ENCODE data around the gene PIP5K1B. TPM values are rescaled to one million over a fixed set of nuclear protein-coding genes. Genes with fewer than 3 reads are reported as not detected.

PIP5K1B gene
- total and polyA plus RNA-seq, 2 donors (not counting 1 experiment from before 2014, with no cell fraction given) = 11.8 to 24.1 TPM

- WGBS (ENCODE audit: insufficient coverage) = 81% methylated on average over 3 of the region's 4 CpGs
- Histone ChIP-seq H3K27me3 (replicated peaks in 1 of 4; ENCODE audit: control extremely low read depth in 1 of 4, control insufficient read depth in 3 of 4, insufficient read depth in 4 of 4, low read length in 3 of 4) (no peaks in the 10 kb centered on the region), H3K9me3 (ENCODE audit: control extremely low read depth in 1 of 3, control insufficient read depth in 2 of 3, insufficient read depth in 1 of 3, low read length in 2 of 3) (no peaks in the 10 kb centered on the region), H3K4me1 (ENCODE audit: control insufficient read depth in 2 of 2, insufficient read depth in 2 of 2, low read length in 2 of 2) (peaks cover 9 to 23% of the 10 kb centered on the region in 2 donors), H3K4me3 (ENCODE audit: control extremely low read depth in 1 of 5, extremely low read depth in 1 of 5, insufficient read depth in 1 of 5, low read depth in 2 of 5, low read length in 4 of 5) (no peak overlapping the region), H3K4me2 (replicated peaks; ENCODE audit: low read depth, low read length, poor library complexity, severe bottlenecking) (no peak overlapping the region), H3K79me2 (ENCODE audit: control insufficient read depth, insufficient read depth, low read length) (peaks cover 98% of the 10 kb centered on the region), H4K20me1 (ENCODE audit: control insufficient read depth, insufficient read depth, low read length, poor library complexity, severe bottlenecking) (peaks cover 69% of the 10 kb centered on the region), H2AFZ (ENCODE audit: insufficient read depth, low read depth, low read length, poor library complexity, severe bottlenecking) (no peak overlapping the region), H3K9ac (ENCODE audit: low read length) (no peak overlapping the region), H3K36me3 (replicated peaks in 1 of 2; ENCODE audit: control extremely low read depth in 1 of 2, control insufficient read depth in 1 of 2, extremely low read depth in 1 of 2, insufficient read depth in 2 of 2, low read length in 1 of 2) (peaks cover 0 to 16% of the 10 kb centered on the region in 2 experiments), H3K27ac (ENCODE audit: low read length in 2 of 2) (no peak overlapping the region)
- no peak overlapping the region for H3K27ac Mint-ChIP-seq
- H3K4me1 Mint-ChIP-seq = peaks cover 50% of the 10 kb centered on the region
- no peaks in the 10 kb centered on the region for H3K27me3 Mint-ChIP-seq
- H3K4me3 Mint-ChIP-seq = no peak overlapping the region
- POLR2A ChIA-PET = no interaction called here
- intact Hi-C loops (cut with micrococcal nuclease) = loop anchor here (5.0 kb wide), 1 partner anchor 48 kb away; no protein-coding TSS in a partner anchor
- ATAC-seq (ENCODE audit: low read depth) (no peak), DNase-seq (no peak)
- no peak for TF ChIP-seq EZH2 (IDR thresholded peaks at IDR 0.05; ENCODE audit: borderline replicate concordance, insufficient read depth, low read depth, low read length, poor library complexity, severe bottlenecking)
- TF ChIP-seq CTCF (IDR thresholded peaks at IDR 0.05) = no peak
- CTCF ChIA-PET = no interaction called here
- H3K9me3 Mint-ChIP-seq (ENCODE audit: insufficient read depth) = no peaks in the 10 kb centered on the region
These were observed 9.6 kb downstream of the PIP5K1B start for GRCh38 chr9:68714416-68715180.

GRCh38 chr9:68715181-68715456 lies 10.1 kb downstream of the PIP5K1B start:
- Histone ChIP-seq H3K27ac (ENCODE audit: low read length in 2 of 2) (no peak overlapping the region), H3K9me3 (ENCODE audit: control extremely low read depth in 1 of 3, control insufficient read depth in 2 of 3, insufficient read depth in 1 of 3, low read length in 2 of 3) (no peaks in the 10 kb centered on the region), H2AFZ (ENCODE audit: insufficient read depth, low read depth, low read length, poor library complexity, severe bottlenecking) (no peak overlapping the region), H4K20me1 (ENCODE audit: control insufficient read depth, insufficient read depth, low read length, poor library complexity, severe bottlenecking) (peaks cover 69% of the 10 kb centered on the region), H3K9ac (ENCODE audit: low read length) (no peak overlapping the region), H3K4me1 (ENCODE audit: control insufficient read depth in 2 of 2, insufficient read depth in 2 of 2, low read length in 2 of 2) (peaks cover 5 to 19% of the 10 kb centered on the region in 2 donors), H3K36me3 (replicated peaks in 1 of 2; ENCODE audit: control extremely low read depth in 1 of 2, control insufficient read depth in 1 of 2, extremely low read depth in 1 of 2, insufficient read depth in 2 of 2, low read length in 1 of 2) (peaks cover 0 to 16% of the 10 kb centered on the region in 2 experiments), H3K27me3 (replicated peaks in 1 of 4; ENCODE audit: control extremely low read depth in 1 of 4, control insufficient read depth in 3 of 4, insufficient read depth in 4 of 4, low read length in 3 of 4) (no peaks in the 10 kb centered on the region), H3K4me3 (ENCODE audit: control extremely low read depth in 1 of 5, extremely low read depth in 1 of 5, insufficient read depth in 1 of 5, low read depth in 2 of 5, low read length in 4 of 5) (no peak overlapping the region), H3K4me2 (replicated peaks; ENCODE audit: low read depth, low read length, poor library complexity, severe bottlenecking) (no peak overlapping the region), H3K79me2 (ENCODE audit: control insufficient read depth, insufficient read depth, low read length) (peaks cover 98% of the 10 kb centered on the region)
- ATAC-seq (ENCODE audit: low read depth) (no peak), DNase-seq (no peak)
- H3K4me3 Mint-ChIP-seq = no peak overlapping the region
- 36% methylated on average over 2 of the region's 2 CpGs for WGBS (ENCODE audit: insufficient coverage)
- H3K4me1 Mint-ChIP-seq = peaks cover 45% of the 10 kb centered on the region
- H3K27ac Mint-ChIP-seq = no peak overlapping the region
- intact Hi-C loops (cut with micrococcal nuclease) = loop anchor here (5.0 kb wide), 1 partner anchor 47 kb away; no protein-coding TSS in a partner anchor
- ChIA-PET CTCF (no interaction called here), POLR2A (no interaction called here)
- no peak for TF ChIP-seq EZH2 (IDR thresholded peaks at IDR 0.05; ENCODE audit: borderline replicate concordance, insufficient read depth, low read depth, low read length, poor library complexity, severe bottlenecking)
- no peak for TF ChIP-seq CTCF (IDR thresholded peaks at IDR 0.05)
- no peaks in the 10 kb centered on the region for H3K27me3 Mint-ChIP-seq
- H3K9me3 Mint-ChIP-seq (ENCODE audit: insufficient read depth) = no peaks in the 10 kb centered on the region

Measured in B cell (primary cell).